Hematopoietic multipotent progenitor cell treated with erythropoietin and hydrocortisone succinate and interleukin-3 and kit ligand, for 6 days (in vitro differentiated cells): Measurements from ENCODE around the gene ATOH8.
A peak's percentile ranks its signal among the peaks of the same experiment; 100 is the strongest.

Source experiments
- DNase-seq: peaks from one replicate; pipeline ENCODE4 v3.0.0-alpha.2; 2015

ATOH8 gene

DNA sequence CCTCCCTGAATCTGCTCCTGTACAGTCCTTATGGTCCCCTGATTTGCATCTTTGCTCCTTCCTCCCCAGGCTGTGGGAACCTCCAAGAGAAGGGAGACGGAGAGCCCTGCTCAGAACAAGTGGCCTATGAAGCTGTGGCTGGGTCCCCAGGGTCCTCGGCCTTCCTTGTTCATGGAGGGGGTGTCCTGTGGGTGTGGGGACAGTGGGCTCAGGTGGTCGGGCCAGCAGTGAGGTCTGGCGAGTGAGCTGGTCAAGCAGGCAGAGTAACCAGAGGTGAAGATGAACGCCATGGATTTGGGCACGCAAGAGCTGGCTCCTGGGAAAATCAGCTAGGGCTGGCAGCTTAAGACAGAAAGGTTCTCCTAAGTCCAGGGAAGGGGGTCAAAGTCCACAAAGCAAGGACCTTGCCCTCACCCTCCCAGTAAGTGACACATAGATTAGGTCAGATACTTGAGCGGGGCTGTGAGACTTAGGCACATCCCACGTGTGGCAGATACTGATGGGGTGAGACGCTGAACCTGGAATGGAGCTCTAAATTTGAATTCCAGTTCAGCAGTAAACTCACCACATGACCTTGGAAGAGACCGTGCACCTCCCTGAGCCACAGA, 34.8 kb upstream of the ATOH8 start:
- DNase-seq: no peak

DNA sequence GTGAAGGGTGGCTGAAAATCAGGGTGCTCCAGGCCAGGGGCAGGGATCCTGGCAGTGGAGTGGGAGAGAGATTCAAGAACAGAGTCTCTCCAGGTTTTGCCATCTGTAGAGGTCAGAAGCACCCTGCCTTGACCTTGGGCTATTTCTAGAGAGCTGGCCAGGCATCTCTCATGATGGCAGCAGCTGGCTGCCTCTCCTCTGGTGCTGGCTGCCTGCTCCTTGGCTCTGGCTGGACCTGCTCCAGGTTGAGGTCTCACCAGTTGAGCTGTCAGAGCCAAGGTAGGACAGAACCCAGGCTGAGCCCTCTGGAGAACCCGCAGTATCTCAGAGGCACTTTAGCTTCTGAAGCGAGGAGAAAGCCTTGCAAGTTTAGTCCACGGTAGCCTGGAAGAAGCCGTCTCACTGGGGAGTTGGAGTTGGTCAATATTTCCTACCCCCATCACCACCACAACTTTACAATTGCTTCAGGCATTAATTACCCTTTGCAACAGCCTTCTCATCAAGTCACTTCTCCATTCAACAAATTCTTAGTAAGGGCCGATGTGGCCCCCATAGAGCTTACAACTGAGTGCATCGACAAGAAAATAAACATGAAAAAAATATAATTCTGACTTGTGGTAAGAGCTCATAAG, 34.1 kb upstream of the ATOH8 start:
- DNase-seq: peak; percentile 32

DNA sequence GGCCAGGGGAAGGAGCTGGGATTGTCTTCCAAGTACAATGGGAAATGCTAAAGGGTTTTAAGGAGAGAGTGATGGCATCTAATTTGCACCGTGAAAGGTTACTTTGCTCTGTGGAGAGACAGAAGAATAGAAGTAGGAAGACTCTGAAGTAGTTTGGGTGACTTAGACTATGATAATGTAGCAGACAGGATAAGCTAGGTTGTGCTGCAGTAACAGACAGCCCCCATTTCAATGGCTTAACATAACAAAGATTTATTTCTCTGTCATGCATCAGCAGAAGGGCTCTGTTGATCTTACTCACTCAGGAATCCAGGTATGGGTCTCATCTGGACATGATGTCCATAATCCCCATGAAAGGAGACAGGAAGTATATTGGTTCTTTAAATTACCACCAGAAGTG, 33.3 kb upstream of the ATOH8 start:
- no peak for DNase-seq

DNA sequence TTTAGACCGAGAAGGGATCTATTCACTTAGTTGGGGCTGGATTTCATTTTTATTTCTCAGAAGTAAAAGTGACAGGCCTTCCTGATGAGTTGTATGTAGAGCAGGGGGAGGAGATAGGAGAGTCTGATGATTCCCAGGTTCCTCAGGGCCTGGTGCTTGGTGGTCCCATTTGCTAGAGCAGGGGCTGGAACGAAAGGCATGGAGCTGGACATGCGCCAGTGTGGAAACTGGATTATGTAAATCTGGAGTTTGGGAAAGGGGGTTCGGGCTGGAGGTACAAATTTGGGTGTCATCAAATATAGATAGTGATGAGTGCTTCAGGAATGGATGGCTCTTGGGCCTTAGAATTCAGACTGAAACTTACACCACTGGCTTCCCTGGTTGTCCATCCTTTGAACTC, 32.1 kb upstream of the ATOH8 start:
- no peak for DNase-seq

DNA sequence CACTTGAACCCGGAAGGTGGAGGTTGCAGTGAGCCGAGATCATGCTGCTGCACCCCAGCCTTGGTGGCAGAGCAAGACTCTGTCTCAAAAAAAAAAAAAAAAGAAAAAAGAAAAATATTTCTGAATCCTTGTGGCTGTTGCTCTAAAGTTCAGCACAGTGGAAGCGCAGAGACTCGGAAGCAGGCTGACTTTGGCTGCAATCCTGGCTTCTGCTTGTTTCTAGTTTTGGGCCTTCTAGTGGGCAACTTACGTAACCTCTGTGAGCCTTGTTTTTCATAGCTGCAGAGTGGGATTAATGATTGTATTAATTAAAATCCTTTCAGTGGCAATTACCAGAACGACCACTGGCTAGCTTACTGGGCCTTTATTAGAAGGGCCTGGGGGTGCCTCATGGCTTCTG, 31.3 kb upstream of the ATOH8 start:
- DNase-seq: no peak

DNA sequence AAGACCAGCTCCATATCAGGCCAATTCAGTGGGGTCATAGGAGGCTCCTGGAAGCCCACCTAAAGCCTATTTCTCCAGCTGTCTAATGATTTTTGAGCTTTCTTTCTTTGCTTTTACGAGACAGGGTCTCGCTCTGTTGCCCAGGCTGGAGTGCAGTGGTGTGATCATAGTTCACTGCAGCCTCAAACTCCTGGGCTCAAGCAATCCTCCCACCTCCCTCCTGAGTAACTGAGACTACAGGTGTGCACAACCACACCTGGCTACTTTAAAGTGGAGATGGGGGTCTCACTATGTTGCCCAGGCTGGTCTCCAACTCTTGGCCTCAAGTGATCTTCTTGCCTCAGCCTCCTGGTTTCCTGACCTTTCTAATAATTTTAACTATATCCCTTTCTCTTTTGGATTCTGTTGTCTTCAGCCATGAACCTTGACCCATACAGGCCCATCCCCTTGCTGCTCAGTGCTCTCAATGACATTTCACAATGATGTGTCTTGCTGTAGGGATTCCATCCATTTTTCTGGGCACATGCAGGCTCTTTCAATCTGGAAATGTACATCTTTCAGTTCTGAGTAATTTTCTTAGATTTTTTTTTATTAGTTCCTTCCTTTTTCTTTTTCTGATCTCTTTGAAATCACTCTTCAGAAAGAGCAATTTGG, 30.0 kb upstream of the ATOH8 start:
- DNase-seq: no peak

DNA sequence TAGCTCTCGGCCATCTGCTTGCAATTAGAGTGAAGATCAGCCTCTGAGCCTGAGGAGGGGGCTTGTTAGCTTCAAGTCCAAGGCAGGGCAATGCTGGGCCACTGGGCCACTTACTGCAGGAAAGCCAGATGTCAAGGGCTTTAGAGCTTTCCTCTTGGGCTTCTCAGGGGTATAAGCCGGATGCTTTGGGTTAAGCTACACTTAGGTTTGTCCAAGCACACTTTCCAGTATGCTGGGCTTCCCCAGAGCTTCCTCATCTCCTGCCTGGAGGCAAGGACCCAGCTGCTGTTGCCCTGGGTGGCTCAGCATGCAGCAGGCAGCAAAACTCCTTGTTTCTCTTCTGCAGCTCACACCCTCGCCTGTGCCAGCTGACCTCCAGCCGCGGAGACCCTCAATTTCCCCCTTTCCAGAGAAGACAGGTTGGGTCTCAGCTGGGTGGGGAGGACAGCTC, 29.0 kb upstream of the ATOH8 start:
- no peak for DNase-seq

DNA sequence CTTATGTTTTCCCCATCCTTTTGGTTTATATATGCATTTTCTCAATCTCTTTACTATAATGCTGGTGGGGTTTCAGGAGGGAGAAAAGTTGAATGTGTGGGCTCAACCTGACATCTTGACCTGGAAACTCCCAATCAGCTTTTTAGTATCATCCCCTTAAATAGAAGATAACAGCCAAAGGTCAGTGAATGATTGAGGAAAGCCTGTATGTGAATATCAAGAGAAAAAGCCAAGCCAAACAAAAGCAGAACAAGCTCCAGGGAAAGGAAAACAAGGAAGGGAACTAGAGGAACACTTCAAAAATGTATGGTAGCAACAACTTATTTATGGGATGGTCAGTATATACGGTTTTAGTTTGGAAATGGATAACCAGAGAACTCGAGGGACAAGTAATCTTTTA, 28.3 kb upstream of the ATOH8 start:
- DNase-seq: no peak

DNA sequence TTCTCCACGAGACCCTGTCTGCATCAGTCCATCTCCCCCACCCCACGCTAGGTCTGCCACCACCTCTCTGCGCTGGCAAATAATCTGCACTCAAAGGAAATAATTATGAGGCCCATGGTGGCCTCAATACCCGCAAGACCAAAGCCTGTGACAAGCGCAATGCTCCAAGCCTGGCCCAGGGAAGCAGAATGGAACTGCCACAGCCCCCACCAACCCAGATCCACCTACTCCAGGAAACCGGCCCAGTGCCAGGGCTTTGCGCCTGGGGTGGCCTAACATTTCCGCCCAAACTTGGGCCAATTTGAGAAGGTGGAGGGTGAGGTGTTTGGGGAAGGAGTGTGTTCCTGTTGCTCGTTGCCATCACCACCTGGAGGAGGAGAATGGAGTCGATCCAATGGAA, 26.0 kb upstream of the ATOH8 start:
- DNase-seq: no peak

DNA sequence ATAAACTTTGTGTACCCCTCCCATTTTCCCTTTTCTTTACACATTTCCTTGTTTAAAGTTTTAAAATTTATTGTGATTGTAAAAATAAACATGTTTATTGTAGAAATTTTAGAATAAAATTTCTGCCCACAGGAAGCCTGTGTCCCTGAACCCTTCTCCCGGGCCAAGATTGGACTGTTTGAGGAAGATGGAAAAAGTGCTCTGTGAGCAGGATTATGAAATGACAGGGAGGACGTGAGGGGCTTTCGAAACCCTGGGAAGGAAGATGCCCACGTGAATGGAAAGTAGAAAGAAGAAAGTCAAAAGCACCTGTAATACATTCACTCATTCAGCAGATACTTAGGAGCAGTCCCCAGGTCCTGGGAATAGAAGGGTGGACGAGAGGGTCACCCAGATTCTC, 25.4 kb upstream of the ATOH8 start:
- no peak for DNase-seq

DNA sequence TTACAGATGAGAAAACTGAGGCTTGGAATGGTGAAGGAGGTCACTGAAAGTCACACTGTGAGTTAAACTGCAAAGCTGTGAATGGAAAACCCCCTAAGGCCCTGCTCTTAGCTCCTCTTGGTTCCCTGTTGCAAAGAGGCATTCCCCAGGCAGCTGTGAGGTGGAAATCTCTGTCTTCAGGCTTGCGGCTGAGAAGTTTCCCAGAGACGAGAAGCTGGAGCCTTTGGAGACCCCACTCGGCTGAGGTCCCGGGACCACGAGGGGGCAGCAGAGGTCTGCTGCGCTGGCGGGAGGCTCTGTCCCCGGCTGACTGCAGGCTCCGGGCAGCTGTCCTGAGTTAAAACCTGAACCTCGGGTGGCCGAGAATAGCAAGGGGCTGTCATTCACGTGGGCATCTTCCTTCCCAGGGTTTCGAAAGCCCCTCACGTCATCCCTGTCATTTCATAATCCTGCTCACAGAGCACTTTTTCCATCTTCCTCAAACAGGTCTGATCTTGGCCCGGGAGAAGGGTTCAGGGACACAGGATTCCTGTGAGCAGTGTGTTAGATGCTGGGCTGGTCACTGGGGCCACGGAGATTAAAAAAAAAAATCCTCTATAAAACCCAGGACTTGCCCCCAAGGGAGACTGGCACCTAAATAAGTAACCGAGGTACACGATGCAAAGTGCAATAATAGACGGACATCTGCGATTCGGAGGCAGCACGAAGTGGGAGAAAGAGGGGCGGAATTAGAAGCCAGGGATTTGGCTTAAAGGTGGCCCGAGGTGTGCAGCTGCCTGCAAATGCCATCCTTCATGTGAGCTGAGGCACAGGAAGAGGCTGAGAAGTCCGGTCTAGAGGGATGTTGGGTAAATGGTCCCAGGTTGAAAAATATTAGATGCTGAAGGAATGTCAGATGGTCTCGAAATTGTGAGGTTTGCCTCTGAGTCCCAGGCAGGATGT, 24.6 kb upstream of the ATOH8 start:
- peak; percentile 87 for DNase-seq

DNA sequence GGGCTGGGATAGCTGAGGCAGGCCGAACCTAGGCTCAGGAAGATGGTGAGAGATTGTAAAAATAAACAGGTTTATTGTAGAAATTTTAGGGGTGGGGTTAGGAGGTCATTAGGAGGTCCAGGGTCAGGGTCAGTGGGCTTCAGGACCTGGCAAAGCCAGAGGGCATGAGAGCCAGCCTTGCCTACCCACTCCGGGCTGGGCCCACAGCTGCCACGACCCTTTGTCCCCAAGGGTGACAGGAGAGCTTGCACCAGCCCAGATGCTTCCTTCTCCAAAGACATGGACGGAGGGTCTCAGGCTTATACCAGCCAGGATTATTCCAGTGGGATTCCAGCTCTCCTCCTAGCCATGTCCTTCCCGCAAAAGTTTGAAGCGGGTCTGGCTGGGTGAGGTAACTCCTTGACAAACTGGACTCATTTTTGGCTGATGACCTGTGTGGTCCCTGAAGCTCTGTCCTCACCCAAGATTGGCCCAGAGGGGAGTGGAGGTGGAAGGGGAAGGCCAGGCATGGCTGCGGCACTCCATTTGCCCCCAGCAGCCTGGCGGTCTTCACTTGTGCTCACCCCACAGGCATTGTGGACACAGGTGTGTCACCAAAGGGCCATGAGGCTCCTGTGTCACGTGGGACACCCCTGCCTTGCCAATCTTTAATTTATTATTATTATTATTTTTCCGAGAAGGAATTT, 23.8 kb upstream of the ATOH8 start:
- DNase-seq: no peak

DNA sequence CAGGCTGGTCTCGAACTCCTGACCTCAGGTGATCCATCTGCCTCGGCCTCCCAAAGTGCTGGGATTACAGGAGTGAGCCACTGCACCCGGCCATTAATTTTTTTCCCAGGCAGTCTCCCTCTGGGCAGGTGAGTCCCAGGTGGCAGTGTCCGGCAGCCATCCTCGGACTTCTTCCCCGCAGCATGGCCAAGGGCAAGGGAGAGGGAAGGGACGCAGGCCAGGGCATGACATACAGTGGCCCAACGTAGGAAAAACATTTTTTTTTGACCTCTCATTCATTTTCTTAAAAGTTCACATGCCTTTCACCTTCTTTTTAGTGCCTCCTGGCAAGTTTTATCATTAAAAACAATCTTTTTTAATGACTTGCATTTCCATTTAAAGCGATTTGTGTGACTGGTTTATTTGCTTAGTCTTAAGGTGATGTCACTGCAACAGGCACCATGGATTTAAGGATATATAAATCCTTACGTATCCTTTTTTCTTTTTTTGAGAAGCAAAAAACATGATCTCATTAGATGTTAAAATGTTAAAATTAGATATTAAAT, 23.0 kb upstream of the ATOH8 start:
- no peak for DNase-seq

DNA sequence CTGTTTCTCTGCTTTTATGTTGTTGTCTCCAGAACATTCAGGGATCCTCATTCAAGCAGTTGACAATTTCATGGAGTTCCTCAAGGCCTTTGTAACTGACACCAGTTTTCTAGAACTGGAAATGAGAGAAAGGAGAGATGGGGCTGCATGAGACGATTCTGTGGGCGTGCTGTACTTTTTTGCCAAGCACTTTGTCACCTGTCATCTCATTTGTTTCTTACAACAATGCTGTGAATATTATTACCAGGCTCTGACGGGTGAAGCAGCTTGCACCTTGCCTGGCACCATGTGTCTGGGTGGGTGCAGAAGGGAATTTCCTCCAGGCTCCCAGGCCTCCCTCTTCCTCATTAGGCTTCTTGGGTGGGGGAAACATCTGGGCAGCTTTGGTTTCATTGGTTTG, 22.2 kb upstream of the ATOH8 start:
- DNase-seq: no peak

DNA sequence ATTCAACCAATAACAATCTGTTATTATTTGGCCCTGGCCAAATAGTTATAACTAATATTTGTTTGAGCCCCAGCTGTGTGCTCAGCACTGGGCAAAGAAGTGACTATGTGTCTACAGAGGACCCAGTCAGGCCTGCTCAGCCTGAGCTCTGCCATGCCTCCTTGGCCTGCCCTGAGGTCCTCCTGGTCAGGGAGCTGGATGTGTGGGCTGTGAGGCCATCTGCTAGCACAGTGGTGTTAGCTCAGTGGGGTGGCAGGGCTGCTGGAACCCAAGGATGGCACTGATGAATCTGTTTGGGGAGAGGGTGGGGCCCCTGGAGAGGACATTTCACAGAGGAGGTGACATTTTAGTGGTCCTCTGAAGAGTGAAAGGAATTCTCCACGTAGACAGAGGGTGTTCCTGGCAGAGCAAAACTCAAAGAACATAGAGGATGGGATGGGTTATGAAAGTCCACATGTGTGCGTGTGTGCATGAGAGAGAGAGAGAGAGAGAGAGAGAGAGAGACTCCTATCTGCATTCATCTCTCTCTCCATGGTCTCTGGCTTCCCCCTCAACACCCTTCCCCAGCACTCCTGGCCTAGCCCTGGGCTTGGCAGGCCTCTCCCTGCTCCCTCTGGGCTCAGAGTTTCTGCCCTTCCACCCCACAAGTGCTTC, 21.2 kb upstream of the ATOH8 start:
- no peak for DNase-seq

DNA sequence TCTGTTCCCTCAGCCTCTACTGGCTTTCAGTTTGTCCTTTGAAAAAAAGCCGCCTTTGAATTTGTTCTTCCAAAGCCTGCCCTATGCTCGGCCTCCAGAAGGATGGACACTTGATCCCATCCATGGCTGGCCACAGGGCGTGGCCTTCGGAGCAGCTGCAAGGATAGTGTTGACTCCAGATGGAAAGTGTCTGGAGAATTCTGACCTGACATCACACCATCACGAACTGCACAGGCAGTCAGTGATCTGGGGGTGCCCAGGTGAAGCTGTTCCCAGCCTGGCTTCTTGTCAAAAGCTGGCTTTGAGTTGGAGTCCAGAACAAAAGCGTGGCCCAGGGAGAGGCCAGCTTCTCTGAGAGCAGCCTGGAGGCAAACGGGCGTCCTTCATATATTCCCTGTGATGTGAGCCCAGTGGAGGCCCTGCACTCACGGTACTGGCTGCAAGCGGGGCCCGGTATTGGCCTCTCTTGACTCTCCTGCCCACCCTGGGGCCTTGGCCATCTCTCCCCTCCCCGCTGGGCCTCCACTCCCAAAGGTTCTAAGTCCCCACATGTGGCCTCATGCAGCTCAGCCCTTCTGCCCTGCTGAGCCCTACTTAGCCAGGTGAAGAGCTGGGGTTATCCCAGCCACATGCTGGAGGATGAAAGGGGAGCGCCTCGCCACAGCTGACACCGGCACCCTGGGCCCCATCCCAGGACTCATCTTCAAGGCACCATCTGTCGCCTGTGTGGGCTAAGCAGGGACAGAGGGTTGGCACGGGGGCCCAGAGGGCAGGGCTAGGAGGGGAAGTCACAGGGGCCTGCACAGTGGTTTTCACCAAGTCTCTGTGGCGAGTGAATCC, 20.4 kb upstream of the ATOH8 start:
- no peak for DNase-seq

DNA sequence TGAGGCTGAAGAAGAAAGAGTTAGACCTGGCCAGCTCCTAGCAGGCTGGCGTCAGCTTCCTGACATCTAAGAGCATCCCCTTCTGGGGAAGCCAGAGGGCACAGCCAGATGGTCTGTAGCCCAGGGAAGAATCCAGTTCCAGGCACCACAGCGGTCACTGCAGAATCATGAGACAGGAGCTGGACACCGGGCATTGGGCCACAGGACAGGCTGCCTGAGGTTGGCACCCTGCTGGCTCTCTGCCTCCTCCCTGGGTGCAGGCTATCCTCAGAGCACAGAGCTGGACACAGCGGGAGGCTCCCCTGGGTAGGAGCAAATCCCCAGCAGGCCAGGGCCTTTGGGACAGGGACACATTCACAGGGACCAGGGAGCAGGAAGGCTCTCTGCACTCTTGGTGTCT, 19.8 kb upstream of the ATOH8 start:
- DNase-seq: no peak

DNA sequence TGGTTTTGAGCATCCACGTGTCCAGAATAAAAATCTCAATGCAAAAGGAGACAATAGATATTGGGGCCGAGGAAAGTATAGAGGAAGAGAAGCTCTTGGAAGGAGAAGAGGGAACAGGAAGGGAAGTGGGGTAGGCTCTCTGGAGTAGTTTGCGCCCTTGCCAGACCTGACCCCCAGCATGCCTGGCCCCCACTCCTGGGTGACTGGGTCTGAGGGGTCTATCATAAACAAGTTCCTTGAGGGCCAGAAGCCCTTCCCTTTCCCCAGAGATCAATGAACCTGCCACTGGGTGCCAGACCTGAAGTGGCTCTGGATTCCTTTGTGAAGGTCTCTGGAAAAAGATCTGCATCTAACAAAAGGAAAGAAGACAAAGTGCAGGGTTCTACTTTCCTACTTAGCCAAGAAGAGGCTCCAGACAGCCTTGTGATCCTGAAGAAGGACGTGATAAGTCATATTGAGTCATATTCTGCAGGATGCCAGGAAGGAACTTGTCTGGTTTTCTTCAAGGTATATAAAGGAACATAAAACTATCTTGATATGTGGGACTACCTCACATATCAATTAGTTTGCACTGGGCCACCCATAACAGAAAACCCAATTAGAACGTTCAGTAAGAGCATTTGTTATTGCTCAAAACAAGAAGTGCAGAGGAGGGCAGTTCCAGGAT, 18.7 kb upstream of the ATOH8 start:
- no peak for DNase-seq

DNA sequence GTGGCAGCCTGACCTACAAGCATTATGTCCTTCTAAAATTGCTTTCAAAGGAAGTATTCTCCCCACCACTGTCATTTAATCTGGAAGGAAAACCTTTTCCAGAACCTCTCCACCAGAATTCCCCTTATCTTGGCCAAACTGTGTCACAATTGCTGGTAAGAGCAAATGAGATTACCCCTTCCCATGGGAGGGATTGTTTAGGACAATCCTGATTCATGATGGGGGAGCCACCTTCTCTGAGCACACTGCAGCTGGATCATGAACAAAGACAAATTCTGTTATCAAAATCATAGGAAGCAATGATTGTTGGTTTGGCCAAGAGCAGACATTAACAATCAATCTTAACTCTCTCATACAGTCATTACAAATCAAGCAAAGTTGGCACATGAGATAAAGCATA, 18.1 kb upstream of the ATOH8 start:
- DNase-seq: no peak
